ENCODE data around the gene RPN2.

The RPN2 gene

DNA sequence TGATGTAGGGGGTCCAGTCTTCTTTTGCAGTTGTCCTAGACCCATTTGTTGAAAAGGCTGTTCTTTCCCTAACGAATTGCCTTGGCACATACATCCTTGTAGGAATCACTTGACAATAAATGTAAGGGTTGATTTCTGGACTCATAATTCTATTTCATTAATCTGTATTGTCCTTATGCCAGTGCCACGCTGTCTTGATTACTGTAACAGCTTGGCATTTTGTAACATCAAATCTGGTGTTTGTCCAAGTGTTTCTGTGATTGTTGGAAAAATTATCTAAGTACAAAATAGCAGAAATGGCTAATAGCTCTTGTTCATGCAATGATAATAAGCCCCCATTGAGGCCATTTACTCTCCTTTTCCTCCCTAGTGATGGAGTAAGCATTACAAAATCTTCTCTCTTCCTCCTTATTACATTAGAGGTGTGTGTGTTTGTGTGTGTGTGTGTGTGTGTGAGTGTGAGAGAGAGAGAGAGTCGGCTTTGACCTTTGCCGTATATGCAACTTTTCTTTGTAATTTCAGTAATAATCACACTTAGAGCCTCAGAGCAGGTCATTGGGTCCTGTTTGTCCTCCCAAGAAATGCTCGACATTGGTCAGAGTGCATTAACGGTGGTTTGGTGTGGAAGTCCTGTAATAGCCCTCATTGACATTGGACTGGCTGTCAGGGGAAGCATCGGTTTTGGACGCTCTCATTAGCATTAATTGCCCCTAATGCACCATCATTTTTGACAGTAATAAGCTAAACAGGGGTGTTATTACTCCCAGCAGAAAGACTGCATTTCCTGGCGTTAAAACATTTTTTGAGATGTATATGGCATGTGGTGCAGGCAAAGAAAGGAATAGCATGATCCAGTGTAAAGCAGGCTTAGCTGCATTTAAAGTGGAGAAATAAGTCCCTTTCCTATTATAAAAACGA is 40.9 kb downstream of the RPN2 start:
- DNase-seq: no peak

DNA sequence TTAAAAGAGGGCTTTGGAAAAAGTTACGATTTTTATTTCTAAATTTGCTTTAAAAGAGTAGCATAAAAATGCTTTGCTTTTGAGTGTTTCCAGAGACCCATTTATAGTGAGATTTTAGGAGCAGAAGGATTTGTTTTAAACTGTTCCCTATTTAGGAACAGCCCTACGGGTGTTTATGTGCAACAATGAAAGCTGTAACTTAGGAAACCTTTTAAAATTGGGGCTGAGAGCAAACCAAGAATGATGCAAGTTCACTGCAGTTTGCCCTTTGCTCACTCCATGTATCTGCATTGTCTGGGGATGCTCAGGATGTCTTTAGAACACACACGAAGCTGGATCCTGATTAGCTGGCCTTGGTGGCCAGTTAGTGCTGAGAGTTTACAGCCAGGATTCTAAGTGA is 41.6 kb downstream of the RPN2 start:
- DNase-seq: no peak

GRCh38 chr20:37222086-37222485 is 43.0 kb downstream of the RPN2 start:
- no peak for DNase-seq

DNA sequence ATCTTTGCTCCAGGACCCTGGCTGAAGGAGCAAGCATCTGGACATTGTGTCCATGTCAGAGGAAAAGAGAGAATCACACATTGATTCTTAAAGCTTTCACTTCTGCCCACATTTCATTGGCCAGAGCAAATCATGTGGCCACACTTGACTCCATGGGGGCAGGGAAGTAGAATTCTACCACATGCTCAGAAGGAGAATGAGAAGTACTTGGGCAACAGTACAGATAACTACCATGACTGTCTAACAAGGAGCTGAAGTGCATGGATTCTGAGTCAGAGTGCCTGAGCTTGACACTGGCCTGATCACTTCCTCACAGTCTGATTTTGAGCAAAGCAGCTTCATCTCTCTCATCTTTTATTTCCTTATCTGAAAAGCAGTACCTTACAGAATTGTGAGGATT is 43.9 kb downstream of the RPN2 start:
- DNase-seq: no peak

GRCh38 chr20:37225146-37225545 is 46.0 kb downstream of the RPN2 start:
- no peak for DNase-seq

DNA sequence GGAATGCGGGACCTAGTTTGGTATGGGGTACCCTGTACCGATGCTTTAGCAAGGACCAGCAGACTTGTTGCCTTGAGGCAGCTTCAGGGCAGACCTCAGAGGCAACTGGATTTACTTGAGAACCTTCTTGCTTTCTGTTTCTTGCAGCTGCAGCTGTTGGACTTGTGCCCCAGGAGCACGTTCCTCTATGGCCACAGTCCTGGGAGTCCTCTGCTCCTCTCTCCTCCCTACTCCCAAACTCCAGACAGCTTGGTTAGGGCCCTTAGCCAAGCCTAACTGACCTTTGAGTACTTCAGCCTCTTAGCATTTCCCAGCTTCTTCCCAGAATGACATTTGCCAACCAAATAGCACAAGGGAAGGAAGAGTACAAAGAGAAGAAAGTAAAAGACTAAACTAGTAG is 47.8 kb downstream of the RPN2 start:
- DNase-seq: no peak

DNA sequence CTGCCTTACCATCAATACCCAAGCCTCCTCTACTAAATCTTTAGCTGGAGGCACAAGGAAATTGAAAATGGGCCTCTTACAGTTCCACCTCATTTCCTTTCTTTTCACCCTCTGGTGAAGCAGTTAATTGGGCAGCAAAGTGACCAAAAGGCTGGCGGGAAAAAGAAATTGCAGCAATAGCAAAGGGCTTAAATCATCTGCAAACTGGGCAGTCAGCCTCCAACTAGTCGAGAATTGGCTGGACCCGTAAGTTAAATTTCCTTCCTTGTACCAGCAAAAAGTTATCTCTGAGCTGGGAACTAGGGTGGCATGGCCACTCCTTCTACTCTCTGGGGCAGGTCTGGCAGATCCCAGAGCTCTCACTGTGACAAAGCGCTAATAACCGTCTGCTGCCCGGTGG is 49.0 kb downstream of the RPN2 start:
- no peak for DNase-seq

GRCh38 chr20:37228656-37229055 is 49.5 kb downstream of the RPN2 start:
- no peak for DNase-seq

DNA sequence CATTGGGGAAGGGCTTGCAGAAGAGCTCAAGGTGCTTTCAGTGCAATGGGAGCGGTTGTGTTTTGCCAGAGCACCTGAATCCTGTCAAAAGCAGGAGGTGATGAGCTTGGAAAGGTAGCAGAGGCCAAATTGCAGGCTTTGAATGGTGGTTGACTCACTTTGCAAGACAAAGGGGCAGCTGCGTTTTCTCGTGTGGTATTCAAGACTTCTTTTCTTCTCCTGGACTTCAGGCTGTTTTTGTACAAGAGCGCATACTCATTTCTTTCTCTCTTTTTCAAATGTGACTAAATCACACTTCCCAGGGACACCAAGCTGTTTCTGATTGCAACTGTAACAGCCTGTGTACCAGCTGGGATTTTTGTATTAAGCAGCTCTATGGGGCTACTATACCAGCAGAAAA is 50.2 kb downstream of the RPN2 start:
- DNase-seq: no peak

GRCh38 chr20:37230200-37230599 is 51.1 kb downstream of the RPN2 start:
- no peak for DNase-seq

DNA sequence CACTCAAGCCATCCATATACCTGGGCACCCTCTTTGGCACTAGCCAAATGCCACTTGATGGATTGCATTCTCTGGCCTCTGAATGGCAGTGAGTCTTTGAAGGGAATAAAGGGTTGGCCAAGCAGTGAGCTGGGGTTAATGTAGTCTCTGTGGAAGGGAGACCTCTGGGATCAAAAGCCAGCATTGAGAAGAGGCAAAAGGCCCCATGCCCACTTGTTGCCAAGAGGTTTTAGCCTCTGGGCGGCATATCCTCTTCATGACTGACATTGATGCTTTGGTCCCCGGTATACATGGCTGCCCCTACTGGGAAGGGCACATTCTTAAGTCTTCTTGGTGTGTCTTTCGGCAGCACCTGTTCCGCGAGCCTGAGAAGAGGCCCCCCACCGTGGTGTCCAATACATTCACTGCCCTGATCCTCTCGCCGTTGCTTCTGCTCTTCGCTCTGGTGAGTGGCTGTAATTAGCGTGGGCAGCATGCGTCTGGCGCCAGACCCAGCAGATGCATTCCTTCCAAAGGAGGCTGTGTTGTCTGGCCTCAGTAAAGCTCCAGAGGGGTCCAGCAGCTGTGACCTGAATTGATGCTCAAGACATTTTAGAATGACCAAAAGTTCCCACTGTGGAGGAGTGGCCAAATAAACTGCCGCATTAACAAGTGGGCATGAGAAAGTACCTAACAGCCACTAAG is 53.0 kb downstream of the RPN2 start:
- DNase-seq: no peak

DNA sequence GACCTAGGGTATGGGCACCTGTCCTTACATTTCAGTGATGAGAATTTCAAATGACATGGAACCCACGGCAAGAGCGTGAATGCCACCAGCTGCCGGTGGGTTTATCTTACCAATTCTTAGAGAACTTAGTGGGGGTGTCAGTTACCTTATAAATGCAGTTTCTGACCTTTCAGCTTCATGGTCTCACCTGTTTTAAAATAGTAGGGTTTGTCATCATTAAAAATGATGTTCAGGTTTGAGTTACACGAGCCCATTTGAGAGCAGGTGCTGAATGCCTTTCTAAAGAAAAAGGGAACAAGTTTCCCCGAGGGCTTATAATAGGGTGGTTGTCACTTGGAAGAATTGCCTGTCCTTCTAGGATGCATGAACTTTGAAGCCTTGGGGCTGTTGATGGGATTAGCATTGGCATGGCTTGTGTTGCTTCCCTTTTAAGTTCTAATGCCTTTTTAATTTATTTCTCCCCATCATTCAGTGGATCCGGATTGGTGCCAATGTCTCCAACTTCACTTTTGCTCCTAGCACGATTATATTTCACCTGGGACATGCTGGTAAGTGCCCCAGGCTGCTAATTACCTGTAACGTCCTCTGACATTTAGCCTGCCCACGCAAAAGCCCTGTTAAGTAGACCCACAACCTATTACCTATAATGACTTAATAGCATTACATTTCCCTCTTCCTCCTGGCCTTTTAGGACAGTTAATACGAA is 54.6 kb downstream of the RPN2 start:
- no peak for DNase-seq

DNA sequence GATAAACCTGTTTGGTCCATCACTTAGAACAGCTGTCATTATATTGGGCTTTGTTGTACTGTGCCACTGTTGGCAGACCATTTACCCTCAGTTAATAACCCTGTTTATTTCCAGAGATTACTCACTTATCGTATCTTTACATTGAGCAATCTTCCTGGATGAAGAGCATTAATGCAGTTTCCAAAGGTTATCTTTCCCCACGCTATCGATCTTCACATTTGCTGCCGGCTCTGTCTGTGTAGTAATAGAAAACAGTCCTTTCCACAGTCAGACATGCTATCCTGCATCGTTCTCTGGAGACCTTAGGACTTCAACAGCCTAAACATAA is 55.1 kb downstream of the RPN2 start:
- DNase-seq: no peak

GRCh38 chr20:37235065-37235464 is 55.9 kb downstream of the RPN2 start:
- no peak for DNase-seq

DNA sequence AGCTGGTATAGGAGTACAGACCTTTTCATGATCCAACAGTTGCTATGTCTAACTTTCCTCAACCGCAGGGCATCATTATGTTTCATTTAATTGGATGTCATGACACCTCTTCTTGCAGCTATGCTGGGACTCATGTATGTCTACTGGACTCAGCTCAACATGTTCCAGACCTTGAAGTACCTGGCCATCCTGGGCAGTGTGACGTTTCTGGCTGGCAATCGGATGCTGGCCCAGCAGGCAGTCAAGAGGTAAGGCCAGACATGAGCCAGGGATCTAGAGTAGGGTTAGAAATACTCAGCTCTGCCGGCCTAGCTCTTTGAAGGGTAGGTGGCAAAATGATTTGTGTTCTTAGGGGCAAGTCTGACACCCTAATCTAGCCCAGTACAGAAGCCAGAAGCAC is 57.3 kb downstream of the RPN2 start:
- DNase-seq: no peak

DNA sequence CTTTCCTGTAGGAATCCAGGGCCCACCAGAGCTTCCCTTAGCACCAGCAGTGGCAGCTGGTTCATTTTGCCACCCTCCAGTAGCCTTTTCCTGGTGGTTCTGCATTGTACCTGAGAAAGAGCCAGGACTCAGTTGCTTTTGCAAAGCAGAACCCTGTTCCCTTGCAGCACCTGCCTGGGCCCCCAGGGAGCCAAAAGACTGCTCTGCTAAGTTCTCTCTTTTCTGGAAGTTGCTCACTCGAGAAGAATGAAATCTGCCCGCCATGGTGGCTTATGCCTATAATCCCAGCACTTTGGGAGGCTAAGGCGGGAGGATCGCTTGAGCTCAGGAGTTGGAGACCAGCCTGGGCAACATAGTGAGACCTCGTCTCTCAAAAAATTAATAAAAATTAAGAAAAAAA is 58.5 kb downstream of the RPN2 start:
- no peak for DNase-seq

DNA sequence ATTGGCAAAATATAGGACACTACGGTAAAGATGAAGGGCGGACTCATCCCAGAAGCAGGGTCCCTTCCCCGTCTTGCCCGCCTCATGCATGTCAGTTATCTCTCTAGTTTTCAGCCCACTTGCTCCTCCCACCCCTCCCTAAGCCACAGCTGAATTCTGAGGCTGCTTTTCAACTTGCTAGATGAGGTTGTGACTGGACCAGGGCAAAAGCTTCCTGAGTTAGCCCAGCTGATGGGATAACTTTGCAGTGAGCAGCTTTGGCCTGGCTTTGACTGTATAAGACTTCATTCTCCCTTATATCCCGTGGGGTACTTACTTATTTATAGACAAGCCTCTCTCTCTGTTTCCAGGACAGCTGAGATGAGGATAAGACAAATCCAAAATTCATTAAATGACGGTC is 59.3 kb downstream of the RPN2 start:
- no peak for DNase-seq

GRCh38 chr20:37238935-37239451 is 59.9 kb downstream of the RPN2 start:
- DNase-seq: no peak

DNA sequence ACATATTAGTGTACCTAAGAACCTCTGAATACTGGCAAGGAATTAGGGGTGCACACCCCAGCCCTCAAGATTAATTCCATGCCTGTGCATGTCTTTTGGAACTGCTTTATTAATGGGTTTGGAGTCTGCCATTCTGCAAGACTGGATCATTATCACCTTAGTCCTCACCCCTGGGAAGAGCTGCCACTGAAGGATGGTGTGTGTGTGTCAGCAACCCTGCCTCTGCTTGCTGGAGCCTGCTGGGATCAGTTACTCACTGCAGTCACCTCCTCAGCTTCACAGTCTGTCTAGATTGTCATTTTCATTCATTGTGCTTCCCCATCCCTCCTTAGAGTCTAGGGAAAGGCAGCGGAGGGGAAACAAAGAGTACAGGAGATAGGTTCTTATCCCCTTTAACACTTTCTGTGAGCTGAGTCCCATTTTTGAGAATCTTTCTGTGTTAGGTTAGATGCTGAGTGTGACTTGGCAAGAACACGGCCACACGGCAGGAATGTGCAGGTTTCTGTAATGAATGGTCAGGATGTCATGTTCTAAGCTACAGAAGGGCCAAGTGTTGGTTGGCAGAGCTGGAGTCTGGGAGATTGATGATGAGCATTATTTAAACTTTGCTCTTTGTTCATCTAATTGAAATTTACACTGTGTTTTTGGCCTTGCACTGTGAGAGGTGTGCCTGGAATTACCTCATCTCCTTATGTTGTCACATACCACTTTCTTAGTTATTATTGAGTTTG is 61.4 kb downstream of the RPN2 start:
- no peak for DNase-seq

GRCh38 chr20:37242503-37242902 is 63.4 kb downstream of the RPN2 start:
- no peak for DNase-seq

- no peak for DNase-seq
Observed at GRCh38 chr20:37243076-37243936, 64.2 kb downstream of the RPN2 start.
